ENCODE data around the gene MRPS6.

DNA sequence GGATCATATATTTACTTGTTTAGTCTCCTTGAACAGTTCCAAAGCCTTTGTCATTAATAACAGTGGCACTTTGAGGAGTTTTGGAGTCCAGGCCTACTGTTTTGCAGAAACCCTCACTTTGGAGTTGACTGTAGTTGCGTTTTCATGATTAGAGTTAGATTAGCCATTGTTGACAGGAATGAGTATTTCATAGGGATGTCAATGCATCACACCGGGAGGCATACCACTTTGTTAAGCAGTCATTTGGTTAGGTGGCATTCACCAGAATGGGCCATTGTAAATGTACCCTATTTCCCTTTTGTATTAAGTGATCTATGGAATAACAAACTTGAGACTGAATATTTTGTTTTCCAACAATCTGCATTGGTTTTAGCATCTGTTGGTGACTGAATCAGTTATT, 11.8 kb downstream of the MRPS6 start:
- TF ChIP-seq POLR2AphosphoS5 (IDR thresholded peaks at IDR 0.05; ENCODE audit: insufficient read depth in 1 of 2, low read depth in 1 of 2) = no peak
- TF ChIP-seq, protein P1, sequence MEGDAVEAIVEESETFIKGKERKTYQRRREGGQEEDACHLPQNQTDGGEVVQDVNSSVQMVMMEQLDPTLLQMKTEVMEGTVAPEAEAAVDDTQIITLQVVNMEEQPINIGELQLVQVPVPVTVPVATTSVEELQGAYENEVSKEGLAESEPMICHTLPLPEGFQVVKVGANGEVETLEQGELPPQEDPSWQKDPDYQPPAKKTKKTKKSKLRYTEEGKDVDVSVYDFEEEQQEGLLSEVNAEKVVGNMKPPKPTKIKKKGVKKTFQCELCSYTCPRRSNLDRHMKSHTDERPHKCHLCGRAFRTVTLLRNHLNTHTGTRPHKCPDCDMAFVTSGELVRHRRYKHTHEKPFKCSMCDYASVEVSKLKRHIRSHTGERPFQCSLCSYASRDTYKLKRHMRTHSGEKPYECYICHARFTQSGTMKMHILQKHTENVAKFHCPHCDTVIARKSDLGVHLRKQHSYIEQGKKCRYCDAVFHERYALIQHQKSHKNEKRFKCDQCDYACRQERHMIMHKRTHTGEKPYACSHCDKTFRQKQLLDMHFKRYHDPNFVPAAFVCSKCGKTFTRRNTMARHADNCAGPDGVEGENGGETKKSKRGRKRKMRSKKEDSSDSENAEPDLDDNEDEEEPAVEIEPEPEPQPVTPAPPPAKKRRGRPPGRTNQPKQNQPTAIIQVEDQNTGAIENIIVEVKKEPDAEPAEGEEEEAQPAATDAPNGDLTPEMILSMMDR (IDR thresholded peaks at IDR 0.05) = no peak

Measured in vagina (tissue), 2 donors.